Measurements from ENCODE around the gene OR10A5.

- TF ChIP-seq SPI1 (IDR thresholded peaks at IDR 0.05; ENCODE audit: low read depth, low read length) = no peak
- no peak for TF ChIP-seq POLR2AphosphoS5 (IDR thresholded peaks at IDR 0.05; ENCODE audit: low read depth, low read length)
- no peak for TF ChIP-seq POLR2A (IDR thresholded peaks at IDR 0.05; ENCODE audit: low read depth, low read length)
- TF ChIP-seq TAF1 (IDR thresholded peaks at IDR 0.05; ENCODE audit: low read depth, low read length) = no peak
- TF ChIP-seq PAX5 (IDR thresholded peaks at IDR 0.05; ENCODE audit: insufficient read depth, low read length, severe bottlenecking) = no peak
Measured at GRCh38 chr11:6862961-6863360, 17.5 kb downstream of the OR10A5 start, which contains the start of gene OR10A2.
